NT2/D1 (cell line): ENCODE results near the gene MMP17.

Experiments
- DNase-seq: peaks from one replicate; pipeline ENCODE4 v3.0.0-alpha.2; 2011; ENCODE audit warnings: low read depth, low spot score
- H3K27me3 ChIP-seq: 2 replicates; pipeline ENCODE4 v1.6.0; 2011; ENCODE audit warnings: mild to moderate bottlenecking; ENCODE audit not compliant: insufficient read length, insufficient read depth
- H3K36me3 ChIP-seq: 2 replicates; pipeline ENCODE4 v1.6.1; 2011; ENCODE audit warnings: mild to moderate bottlenecking, low read length, mixed read lengths; ENCODE audit not compliant: insufficient read depth, insufficient read length
- H3K4me1 ChIP-seq: 2 replicates; pipeline ENCODE4 v1.5.1; 2011; ENCODE audit not compliant: insufficient read depth, insufficient read length
- H3K4me3 ChIP-seq: 2 replicates; pipeline ENCODE4 v1.5.1; 2011; ENCODE audit warnings: low read depth; ENCODE audit not compliant: insufficient read length
- H3K9ac ChIP-seq: 2 replicates; pipeline ENCODE4 v1.6.0; 2011; ENCODE audit warnings: low read depth; ENCODE audit not compliant: insufficient read length
- H3K9me3 ChIP-seq: 2 replicates; pipeline ENCODE4 v1.5.1; 2011; ENCODE audit warnings: mild to moderate bottlenecking, low read length; ENCODE audit not compliant: insufficient read depth
- SUZ12 ChIP-seq: IDR thresholded peaks from 2 replicates; pipeline ENCODE4 v1.6.1; 2011; ENCODE audit not compliant: insufficient read length, insufficient read depth; ENCODE audit errors: extremely low read depth
- YY1 ChIP-seq: IDR thresholded peaks from 2 replicates; pipeline ENCODE4 v1.6.1; 2011; ENCODE audit not compliant: insufficient read length, insufficient read depth
- ZNF274 ChIP-seq: IDR thresholded peaks from 2 replicates; pipeline ENCODE4 v1.6.1; 2011; ENCODE audit warnings: mild to moderate bottlenecking, low read depth, low read length

The MMP17 gene

DNA sequence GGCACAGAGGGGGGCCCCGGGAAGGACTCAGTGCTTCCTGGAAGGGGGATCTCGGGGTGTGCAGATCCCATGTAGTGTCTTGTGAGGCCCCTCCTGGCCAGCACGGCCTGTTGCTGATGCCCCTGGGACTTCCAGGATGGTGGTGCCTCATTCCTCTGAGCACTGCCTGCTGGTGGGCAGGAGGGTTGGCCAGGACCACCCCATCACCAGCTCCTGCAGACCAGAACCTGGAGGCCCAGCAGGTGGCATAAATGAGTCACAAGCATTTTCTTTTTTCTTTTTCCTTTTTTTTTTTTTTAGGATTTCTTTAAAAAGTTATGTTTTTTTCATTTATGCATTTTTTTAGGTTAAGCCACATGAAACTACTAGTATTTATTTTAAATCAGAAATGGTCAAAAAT lies 8.0 kb downstream of the MMP17 start:
- Histone ChIP-seq H3K9ac (no peak overlapping the region), H3K27me3 (no peaks in the 10 kb centered on the region), H3K4me3 (no peak overlapping the region), H3K36me3 (peaks cover 19% of the 10 kb centered on the region), H3K9me3 (no peaks in the 10 kb centered on the region), H3K4me1 (peaks cover 20% of the 10 kb centered on the region)
- TF ChIP-seq ZNF274, result no peak
- TF ChIP-seq YY1, result no peak
- no peak for TF ChIP-seq SUZ12
- DNase-seq, result no peak

DNA sequence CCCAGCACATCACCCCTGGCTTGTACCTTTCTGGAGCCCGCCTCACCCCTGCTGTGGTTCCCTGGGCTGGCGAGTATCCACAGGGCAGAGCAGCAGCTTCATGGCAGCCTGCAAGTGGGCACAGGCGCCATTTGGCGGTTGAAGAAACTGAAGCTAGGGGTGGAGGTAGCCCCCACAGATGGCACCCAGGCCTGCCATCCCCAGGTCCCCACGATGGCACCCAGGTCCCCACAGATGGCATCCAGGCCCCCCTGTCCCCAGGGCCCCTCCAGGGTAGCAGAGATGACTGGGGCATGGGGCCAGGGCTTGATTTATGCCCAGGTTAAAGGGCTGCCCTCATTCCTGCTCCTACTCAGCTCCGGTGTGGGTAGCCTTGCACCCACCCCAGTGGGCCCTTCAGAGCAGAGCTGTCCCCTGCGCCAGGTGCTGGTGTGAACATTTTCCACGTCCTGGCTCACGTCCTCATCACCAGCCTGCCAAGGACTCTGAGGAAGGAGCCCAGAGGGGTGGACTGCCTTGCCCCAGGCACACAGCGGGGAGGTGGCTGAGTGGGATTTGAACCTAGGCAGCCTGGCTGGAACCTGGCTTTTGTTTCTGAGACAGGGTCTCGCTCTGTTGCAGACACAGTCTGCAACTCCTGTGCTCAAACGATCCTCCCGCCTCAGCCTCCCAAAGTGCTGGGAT lies 8.7 kb downstream of the MMP17 start:
- no peaks in the 10 kb centered on the region for H3K27me3 ChIP-seq
- DNase-seq, result no peak
- no peak overlapping the region for H3K4me3 ChIP-seq
- peak overlapping the region; percentile 32 for H3K9ac ChIP-seq
- TF ChIP-seq YY1 (no peak), ZNF274 (no peak), SUZ12 (no peak)
- peaks cover 25% of the 10 kb centered on the region for H3K36me3 ChIP-seq
- no peaks in the 10 kb centered on the region for H3K9me3 ChIP-seq
- H3K4me1 ChIP-seq, result peaks cover 16% of the 10 kb centered on the region

- no peaks in the 10 kb centered on the region for H3K27me3 ChIP-seq
- H3K9ac ChIP-seq, result no peak overlapping the region
- H3K4me1 ChIP-seq, result peaks cover 9% of the 10 kb centered on the region
- DNase-seq, result no peak
- no peak overlapping the region for H3K4me3 ChIP-seq
- TF ChIP-seq YY1, result no peak
- TF ChIP-seq ZNF274, result no peak
- H3K9me3 ChIP-seq, result no peaks in the 10 kb centered on the region
- H3K36me3 ChIP-seq, result peaks cover 52% of the 10 kb centered on the region
Observed at GRCh38 chr12:131840643-131841416, 12.6 kb downstream of the MMP17 start.

- H3K36me3 ChIP-seq, result peaks cover 56% of the 10 kb centered on the region
- H3K9ac ChIP-seq, result no peak overlapping the region
- no peak for DNase-seq
- TF ChIP-seq YY1 (no peak), SUZ12 (no peak), ZNF274 (no peak)
- no peaks in the 10 kb centered on the region for H3K9me3 ChIP-seq
- no peaks in the 10 kb centered on the region for H3K27me3 ChIP-seq
- H3K4me1 ChIP-seq, result peaks cover 8% of the 10 kb centered on the region
- H3K4me3 ChIP-seq, result no peak overlapping the region
Observed at GRCh38 chr12:131841547-131841946, 13.4 kb downstream of the MMP17 start.

DNA sequence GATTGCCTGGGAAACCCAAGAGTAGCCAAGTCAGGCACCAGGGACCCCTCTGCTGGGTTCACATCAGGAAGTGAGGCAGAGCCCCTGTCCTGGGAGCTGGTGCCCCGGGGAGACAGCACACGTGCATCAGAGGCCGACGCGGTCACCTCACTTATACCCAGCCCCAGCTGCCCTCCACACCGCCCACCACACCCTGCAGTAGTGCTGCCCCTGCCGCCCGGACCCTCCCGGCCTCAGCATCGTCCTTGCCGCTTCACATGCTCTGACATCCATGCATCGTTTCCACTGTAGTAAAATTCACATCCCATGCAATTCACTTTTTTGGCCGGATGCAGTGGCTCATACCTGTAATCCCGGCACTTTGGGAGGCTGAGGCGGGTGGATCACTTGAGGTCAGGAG lies 14.0 kb downstream of the MMP17 start:
- H3K9ac ChIP-seq, result no peak overlapping the region
- DNase-seq, result no peak
- TF ChIP-seq ZNF274 (no peak), YY1 (no peak), SUZ12 (no peak)
- H3K4me1 ChIP-seq, result peaks cover 2% of the 10 kb centered on the region
- H3K27me3 ChIP-seq, result no peaks in the 10 kb centered on the region
- no peaks in the 10 kb centered on the region for H3K9me3 ChIP-seq
- H3K4me3 ChIP-seq, result no peak overlapping the region
- peaks cover 60% of the 10 kb centered on the region for H3K36me3 ChIP-seq

DNA sequence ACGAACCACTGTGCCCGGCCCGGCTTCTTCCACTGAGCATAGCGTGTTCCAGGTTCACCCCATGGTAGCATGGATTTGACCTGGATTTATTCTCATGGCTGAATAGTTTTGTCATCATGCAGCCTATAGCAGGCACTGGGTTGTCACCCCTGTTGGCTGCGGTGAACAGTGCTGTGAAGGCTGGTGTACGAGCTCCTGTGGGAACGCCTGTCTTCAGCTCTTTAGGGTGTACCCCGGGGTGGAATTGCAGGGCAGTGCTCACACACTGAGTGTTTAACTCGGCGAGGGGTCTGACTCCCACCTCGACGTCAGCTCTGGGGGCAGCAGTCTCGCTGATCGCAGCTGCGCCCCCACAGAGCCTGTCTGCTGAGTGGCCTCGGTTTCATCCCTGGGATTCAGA lies 15.3 kb downstream of the MMP17 start:
- no peaks in the 10 kb centered on the region for H3K27me3 ChIP-seq

GRCh38 chr12:131844140-131844539 lies 15.9 kb downstream of the MMP17 start:
- no peaks in the 10 kb centered on the region for H3K9me3 ChIP-seq
- no peak overlapping the region for H3K9ac ChIP-seq
- H3K4me3 ChIP-seq, result no peak overlapping the region
- H3K36me3 ChIP-seq, result peaks cover 67% of the 10 kb centered on the region
- no peaks in the 10 kb centered on the region for H3K27me3 ChIP-seq
- TF ChIP-seq SUZ12 (no peak), YY1 (no peak), ZNF274 (no peak)
- DNase-seq, result no peak
- no peaks in the 10 kb centered on the region for H3K4me1 ChIP-seq

More for the DNA sequence above, 15.3 kb downstream of the MMP17 start:
- no peak for TF ChIP-seq ZNF274
- TF ChIP-seq YY1, result no peak
- TF ChIP-seq SUZ12, result no peak
- no peak overlapping the region for H3K4me3 ChIP-seq
- H3K9ac ChIP-seq, result no peak overlapping the region
- no peaks in the 10 kb centered on the region for H3K4me1 ChIP-seq
- DNase-seq, result no peak
- H3K9me3 ChIP-seq, result no peaks in the 10 kb centered on the region
- H3K36me3 ChIP-seq, result peaks cover 67% of the 10 kb centered on the region
